Ovary (tissue), 9 donors: ENCODE data around the gene SPARCL1. TPM values are rescaled to one million over a fixed set of nuclear protein-coding genes. Genes with fewer than 3 reads are reported as not detected.

Experiments used
- polyA plus RNA-seq, 2 donors: library from polyadenylated mRNA; stranded (reverse); fragments of 200-250 nt in 1 of 2; fragments of 350-450 nt in 1 of 2; fragmentation: Illumina TruSeq in 1 of 2; extraction: RNeasy Lipid Tissue Mini Kit (QIAGEN cat#74804) in 1 of 2; gene quantifications; one replicate each; pipeline ENCODE4 v1.2.3, GENCODE V29; 2013 to 2014
- total RNA-seq, 7 donors: library from RNA; depleted of rRNA in 2 of 7; stranded (reverse); fragments of >200 nt in 2 of 7; fragmentation: NEBNext Ultra II Directional in 3 of 7; extraction: Animal tissue kit (Norgen Biotek cat#: 25700) in 3 of 7; gene quantifications; one replicate each; pipeline versions ENCODE4 v1.1.0 to v1.2.4, GENCODE V29; 2016 to 2023
- donor health status: DM: no; HTN: no; CAD: no; lungs with moderate emphysema.
- donor health status: DM: no; HTN: no; CAD: no.
- donor health status: Bipolar disorder and iron deficiency.
- donor health status: DM: yes; HTN: yes; CAD: no.
- donor health status: DM: no; HTN: no; CAD: no.
- donor health status: DM: yes; HTN: yes; CAD: no.

SPARCL1 gene
- total and polyA plus RNA-seq, 9 donors, result 116 to 1,049 (median 277) TPM

Other genes starting within 250 kb of the SPARCL1 start
- gene HSD17B13, start 206.5 kb downstream of the SPARCL1 start, total RNA-seq, result under 1 TPM; 0.23 to 0.69 (median 0.36) TPM
- under 1 TPM; 0.36 to 0.48 TPM for gene HSD17B13, start 206.5 kb downstream of the SPARCL1 start, polyA plus RNA-seq
- 100 to 1,000 TPM in 1 of 7 donors, 10 to 100 TPM in 6; 33.0 to 106 (median 50.8) TPM for gene HSD17B11, start 138.2 kb downstream of the SPARCL1 start, total RNA-seq
- gene HSD17B11, start 138.2 kb downstream of the SPARCL1 start, polyA plus RNA-seq, result 100 to 1,000 TPM in 1 of 2 donors, 10 to 100 TPM in 1; 85.8 to 106 TPM
- gene NUDT9, start 106.8 kb downstream of the SPARCL1 start, total RNA-seq, result 10 to 100 TPM; 14.1 to 33.0 (median 27.0) TPM
- 10 to 100 TPM; 36.6 to 44.6 TPM for gene NUDT9, start 106.8 kb downstream of the SPARCL1 start, polyA plus RNA-seq
- gene DSPP, start 79.2 kb upstream of the SPARCL1 start, total RNA-seq, result under 1 TPM in 1 of 7 donors, not detected in 6; 0.07 TPM
- gene DSPP, start 79.2 kb upstream of the SPARCL1 start, polyA plus RNA-seq, result not detected
- not detected for gene DMP1, start 120.9 kb upstream of the SPARCL1 start, total RNA-seq
- not detected for gene DMP1, start 120.9 kb upstream of the SPARCL1 start, polyA plus RNA-seq